Measurements from ENCODE around the gene RAB23. TPM values are rescaled to one million over a fixed set of nuclear protein-coding genes. Genes with fewer than 3 reads are reported as not detected.

RAB23 gene
- total RNA-seq, 1 donor from 2014 or later, result 11.9 TPM

- ATAC-seq (no peak), DNase-seq (no peak)
- intact Hi-C loops (cut with micrococcal nuclease), result no loop called here
These were observed 23.0 kb downstream of the RAB23 start for GRCh38 chr6:57198926-57199636.

- ATAC-seq, result peak; percentile 54
- no peak for DNase-seq
- intact Hi-C loops (cut with micrococcal nuclease), result no loop called here
These were observed 26.6 kb downstream of the RAB23 start for GRCh38 chr6:57195457-57195856.

GRCh38 chr6:57193177-57193576 is 28.9 kb downstream of the RAB23 start:
- intact Hi-C loops (cut with micrococcal nuclease), result no loop called here
- no peak for DNase-seq
- ATAC-seq, result peak; percentile 71

- ATAC-seq (no peak), DNase-seq (no peak)
- intact Hi-C loops (cut with micrococcal nuclease), result no loop called here
These were observed 32.0 kb downstream of the RAB23 start for GRCh38 chr6:57190140-57190539.

GRCh38 chr6:57183336-57183735 is 38.8 kb downstream of the RAB23 start:
- intact Hi-C loops (cut with micrococcal nuclease), result no loop called here
- ATAC-seq, result no peak
- DNase-seq, result no peak

- intact Hi-C loops (cut with micrococcal nuclease), result no loop called here
- DNase-seq, result no peak
- ATAC-seq, result no peak
These were observed 40.1 kb downstream of the RAB23 start for GRCh38 chr6:57182017-57182432.

GRCh38 chr6:57180596-57180995 is 41.5 kb downstream of the RAB23 start:
- DNase-seq, result no peak
- intact Hi-C loops (cut with micrococcal nuclease), result no loop called here
- no peak for ATAC-seq

- intact Hi-C loops (cut with micrococcal nuclease), result loop anchor here (10.0 kb wide), 1 partner anchor 137 kb away; the partner anchor contains the start of gene PRIM2
- ATAC-seq, result peak; percentile 78
- peak; percentile 58 for DNase-seq
These were observed 44.4 kb downstream of the RAB23 start for GRCh38 chr6:57177545-57178265.

GRCh38 chr6:57174511-57174907 is 47.6 kb downstream of the RAB23 start:
- intact Hi-C loops (cut with micrococcal nuclease), result loop anchor here (10.0 kb wide), 1 partner anchor 140 kb away; the partner anchor contains the start of gene PRIM2
- DNase-seq, result no peak
- no peak for ATAC-seq

GRCh38 chr6:57173886-57174510 is 48.1 kb downstream of the RAB23 start:
- DNase-seq (no peak), ATAC-seq (no peak)
- intact Hi-C loops (cut with micrococcal nuclease), result loop anchor here (10.0 kb wide), 1 partner anchor 141 kb away; the partner anchor contains the start of gene PRIM2

- intact Hi-C loops (cut with micrococcal nuclease), result loop anchor here (10.0 kb wide), 1 partner anchor 142 kb away; the partner anchor contains the start of gene PRIM2
- peak; percentile 40 for ATAC-seq
- DNase-seq, result no peak
These were observed 48.8 kb downstream of the RAB23 start for GRCh38 chr6:57173056-57173885.

- intact Hi-C loops (cut with micrococcal nuclease), result loop anchor here (10.0 kb wide), 1 partner anchor 142 kb away; the partner anchor contains the start of gene PRIM2
These were observed 49.7 kb downstream of the RAB23 start, which contains the start of gene BAG2 for GRCh38 chr6:57172136-57173055. BAG2 (plus strand) TSS chr6:57172326; CDS start chr6:57172698, 372 bp downstream.

GRCh38 chr6:57165080-57165479 is 57.0 kb downstream of the RAB23 start:
- intact Hi-C loops (cut with micrococcal nuclease), result no loop called here
- ATAC-seq (no peak), DNase-seq (no peak)

More at GRCh38 chr6:57172136-57173055, 49.7 kb downstream of the RAB23 start, which contains the start of gene BAG2:
- peak; percentile 93 for DNase-seq
- ATAC-seq, result peak; percentile 97

- DNase-seq (no peak), ATAC-seq (no peak)
- intact Hi-C loops (cut with micrococcal nuclease), result no loop called here
These were observed 58.2 kb downstream of the RAB23 start for GRCh38 chr6:57163956-57164355.

GRCh38 chr6:57162516-57162915 is 59.6 kb downstream of the RAB23 start:
- no peak for ATAC-seq
- intact Hi-C loops (cut with micrococcal nuclease), result no loop called here
- no peak for DNase-seq

- no peak for DNase-seq
- no peak for ATAC-seq
- intact Hi-C loops (cut with micrococcal nuclease), result no loop called here
These were observed 60.1 kb downstream of the RAB23 start for GRCh38 chr6:57162028-57162427.

- ATAC-seq (no peak), DNase-seq (no peak)
- intact Hi-C loops (cut with micrococcal nuclease), result no loop called here
These were observed 63.0 kb downstream of the RAB23 start for GRCh38 chr6:57159127-57159526.

GRCh38 chr6:57158658-57159057 is 63.4 kb downstream of the RAB23 start:
- ATAC-seq (no peak), DNase-seq (no peak)
- intact Hi-C loops (cut with micrococcal nuclease), result no loop called here
